Chondrocyte (in vitro differentiated cells): ENCODE measurements around the gene CD99. TPM values are rescaled to one million over a fixed set of nuclear protein-coding genes. Genes with fewer than 3 reads are reported as not detected.

Experiments used
- DNase-seq: peaks from one replicate; pipeline ENCODE4 v3.0.0; 2021; ENCODE audit warnings: mixed read lengths, low spot score
- H3K27ac Mint-ChIP-seq: one replicate; pipeline ENCODE4 v1.8.0; 2021; ENCODE audit warnings: mild to moderate bottlenecking, moderate library complexity, mixed read lengths; ENCODE audit not compliant: unreplicated experiment
- H3K27me3 Mint-ChIP-seq: 2 replicates; pipeline ENCODE4 v1.8.0; 2021; ENCODE audit warnings: low read depth, mixed read lengths
- H3K36me3 Mint-ChIP-seq: 2 replicates; pipeline ENCODE4 v1.8.0; 2021; ENCODE audit warnings: low read depth, mixed read lengths
- H3K4me1 Mint-ChIP-seq: 2 replicates; pipeline ENCODE4 v1.8.0; 2021; ENCODE audit warnings: low read depth, mild to moderate bottlenecking, mixed read lengths
- H3K4me3 Mint-ChIP-seq: one replicate; pipeline ENCODE4 v1.8.0; 2021; ENCODE audit warnings: mild to moderate bottlenecking, moderate library complexity, mixed read lengths; ENCODE audit not compliant: unreplicated experiment
- H3K9me3 Mint-ChIP-seq: 2 replicates; pipeline ENCODE4 v1.8.0; 2021; ENCODE audit warnings: low read depth, mixed read lengths
- CTCF ChIP-seq: fragments of 200-600 bp; sonication (generic); IDR thresholded peaks from 2 replicates; pipeline ENCODE4 v1.5.0; 2021; ENCODE audit warnings: antibody characterized with exemption, mild to moderate bottlenecking, moderate library complexity
- total RNA-seq: library from RNA; stranded (reverse); gene quantifications from 3 replicates; pipeline ENCODE4 v1.2.1, GENCODE V29; 2021

Gene CD99
- total RNA-seq, 1 donor from 2014 or later, result 570 TPM

DNA sequence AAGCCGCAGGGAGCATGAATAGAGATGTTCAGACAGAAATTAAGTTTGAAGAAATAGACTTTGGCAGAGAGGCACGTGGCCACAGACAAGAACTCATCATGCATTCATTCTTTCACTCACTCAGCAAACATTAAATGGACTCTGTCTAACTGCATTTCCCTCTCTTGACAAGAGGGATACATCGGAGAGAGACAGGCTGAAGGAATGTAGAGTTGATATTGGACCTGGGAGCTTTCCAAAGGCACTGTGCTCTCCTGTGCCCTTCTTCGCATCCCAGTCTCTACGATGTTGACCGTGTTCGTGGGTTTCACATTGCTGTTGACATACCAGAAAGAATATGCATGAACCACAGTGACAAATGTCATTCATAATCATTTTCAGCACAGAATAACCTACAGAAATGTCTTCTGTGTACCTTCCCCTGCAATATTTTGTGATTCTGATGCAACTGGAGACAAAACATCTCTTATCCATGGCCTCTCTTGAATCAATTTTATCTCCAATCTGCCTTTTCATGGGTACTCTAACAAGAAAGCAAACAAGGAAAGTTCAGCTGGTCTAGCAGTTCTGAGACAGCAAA lies 34.7 kb upstream of the CD99 start:
- Mint-ChIP-seq H3K4me3 (no peak overlapping the region), H3K27ac (no peak overlapping the region), H3K27me3 (no peaks in the 10 kb centered on the region), H3K4me1 (no peaks in the 10 kb centered on the region), H3K36me3 (peaks cover 3% of the 10 kb centered on the region), H3K9me3 (no peaks in the 10 kb centered on the region)
- TF ChIP-seq CTCF, result no peak
- no peak for DNase-seq

- H3K36me3 Mint-ChIP-seq, result peaks cover 3% of the 10 kb centered on the region
- H3K4me3 Mint-ChIP-seq, result no peak overlapping the region
Measured at GRCh38 chrX:2657532-2658113, 33.5 kb upstream of the CD99 start.

DNA sequence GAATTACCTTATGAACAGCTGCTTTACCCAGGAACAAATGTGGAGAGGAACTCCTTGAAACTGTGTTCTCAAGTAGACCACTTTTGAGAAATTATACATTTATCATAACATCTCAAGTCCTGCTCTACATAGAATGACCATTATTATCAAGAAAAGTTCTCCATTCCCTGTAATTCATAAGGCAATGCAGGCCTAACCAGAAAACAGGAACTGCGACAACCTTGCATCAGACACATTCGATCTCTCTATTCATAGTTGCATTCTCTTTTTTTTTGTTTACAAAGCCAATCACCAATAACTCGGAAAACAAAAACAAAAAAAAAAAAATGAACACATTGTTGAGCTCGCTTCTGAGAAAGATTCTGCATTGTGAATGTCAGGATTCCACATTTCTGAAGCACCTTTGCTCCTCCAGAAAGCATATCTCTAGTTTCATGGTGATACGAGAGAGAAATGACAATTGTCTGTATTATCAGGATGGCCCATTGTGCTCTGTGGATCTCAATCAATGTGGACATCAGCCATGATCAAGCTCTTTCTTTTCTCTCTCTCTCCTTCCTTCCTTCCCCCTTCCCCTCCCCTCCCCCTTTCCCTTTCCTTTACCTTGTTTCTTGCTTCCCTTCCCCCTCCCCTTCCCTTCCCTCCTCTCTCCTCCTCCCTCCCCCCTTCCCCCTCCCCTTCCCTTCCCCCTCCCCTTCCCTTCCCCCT lies 32.4 kb upstream of the CD99 start:
- no peak for TF ChIP-seq CTCF
- H3K27ac Mint-ChIP-seq, result no peak overlapping the region
- H3K4me1 Mint-ChIP-seq, result no peaks in the 10 kb centered on the region

More at GRCh38 chrX:2657532-2658113, 33.5 kb upstream of the CD99 start:
- H3K27ac Mint-ChIP-seq, result no peak overlapping the region
- H3K27me3 Mint-ChIP-seq, result no peaks in the 10 kb centered on the region
- TF ChIP-seq CTCF, result no peak
- H3K9me3 Mint-ChIP-seq, result no peaks in the 10 kb centered on the region
- H3K4me1 Mint-ChIP-seq, result no peaks in the 10 kb centered on the region
- no peak for DNase-seq

DNA sequence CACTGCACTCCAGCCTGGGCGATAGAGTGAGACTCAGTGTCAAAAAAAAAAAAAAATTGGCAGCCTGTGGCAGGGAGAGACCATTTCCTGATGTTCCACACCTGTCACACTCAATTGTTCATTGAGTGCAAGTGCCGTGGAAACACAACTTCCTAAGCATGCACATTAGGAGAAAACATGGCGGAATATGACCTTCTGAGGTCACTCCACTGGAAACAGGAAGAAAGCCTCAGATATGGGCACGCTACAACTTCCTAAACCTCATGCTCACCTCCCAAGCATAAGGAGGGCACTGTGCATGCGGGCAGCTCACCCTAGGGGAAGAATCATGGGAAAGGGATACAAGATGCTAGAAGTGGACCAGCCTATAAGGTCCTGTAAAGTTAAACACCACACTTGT lies 28.5 kb upstream of the CD99 start:
- Mint-ChIP-seq H3K36me3 (no peaks in the 10 kb centered on the region), H3K4me3 (no peak overlapping the region), H3K27me3 (no peaks in the 10 kb centered on the region), H3K9me3 (no peaks in the 10 kb centered on the region), H3K4me1 (peaks cover 4% of the 10 kb centered on the region), H3K27ac (no peak overlapping the region)
- no peak for DNase-seq
- TF ChIP-seq CTCF, result no peak

More for the DNA sequence above, 32.4 kb upstream of the CD99 start:
- Mint-ChIP-seq H3K9me3 (no peaks in the 10 kb centered on the region), H3K27me3 (no peaks in the 10 kb centered on the region), H3K36me3 (peaks cover 3% of the 10 kb centered on the region), H3K4me3 (no peak overlapping the region)
- no peak for DNase-seq

DNA sequence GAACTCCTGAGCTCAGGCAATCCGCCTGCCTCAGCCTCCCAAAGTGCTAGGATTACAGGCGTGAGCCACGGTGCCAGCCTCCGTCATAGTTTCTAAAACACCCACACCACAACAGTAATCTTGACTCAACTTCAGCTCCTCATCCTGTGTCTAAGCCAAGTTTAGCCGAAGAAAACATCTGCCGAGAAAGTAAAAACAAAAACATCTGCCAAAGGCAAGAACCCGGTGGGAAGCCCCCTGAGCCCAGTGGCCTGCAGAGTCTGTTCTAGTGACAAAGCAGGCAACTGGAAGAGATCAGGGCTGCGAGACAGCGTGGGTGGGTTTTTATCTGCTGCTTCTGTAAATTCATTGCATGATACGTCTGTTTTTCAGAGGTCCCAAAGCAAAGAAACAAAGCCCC lies 26.6 kb upstream of the CD99 start:
- H3K27me3 Mint-ChIP-seq, result no peaks in the 10 kb centered on the region

More for the DNA sequence above, 26.6 kb upstream of the CD99 start:
- TF ChIP-seq CTCF, result no peak
- Mint-ChIP-seq H3K27ac (peak overlapping the region; percentile 9), H3K4me1 (peaks cover 4% of the 10 kb centered on the region), H3K9me3 (no peaks in the 10 kb centered on the region), H3K4me3 (no peak overlapping the region), H3K36me3 (no peaks in the 10 kb centered on the region)
- no peak for DNase-seq
